Fibroblast of peridontal ligament (primary cell): ENCODE measurements around the gene TMEM201.
A peak's percentile ranks its signal among the peaks of the same experiment; 100 is the strongest.

ENCODE experiments used
- DNase-seq: peaks from one replicate; pipeline ENCODE4 v3.0.0-alpha.2; 2010; ENCODE audit errors: extremely low read depth

The TMEM201 gene

GRCh38 chr1:9577423-9577822 lies 11.3 kb upstream of the TMEM201 start:
- no peak for DNase-seq

- no peak for DNase-seq
These were observed 7.8 kb upstream of the TMEM201 start for GRCh38 chr1:9580942-9581341.

GRCh38 chr1:9586147-9586766 lies 2.5 kb upstream of the TMEM201 start:
- no peak for DNase-seq

- peak; percentile 27 for DNase-seq
These were observed 520 bp downstream of the TMEM201 start for GRCh38 chr1:9589144-9589718.

- no peak for DNase-seq
These were observed 1.0 kb downstream of the TMEM201 start for GRCh38 chr1:9589719-9590157.

GRCh38 chr1:9590201-9590600 lies 1.5 kb downstream of the TMEM201 start:
- DNase-seq, result no peak

- DNase-seq, result no peak
These were observed 2.4 kb downstream of the TMEM201 start for GRCh38 chr1:9590945-9591668.

- DNase-seq, result no peak
These were observed 3.2 kb downstream of the TMEM201 start for GRCh38 chr1:9591669-9592509.

GRCh38 chr1:9592510-9593075 lies 3.9 kb downstream of the TMEM201 start:
- DNase-seq, result no peak

GRCh38 chr1:9593147-9593491 lies 4.4 kb downstream of the TMEM201 start:
- DNase-seq, result no peak

- DNase-seq, result peak; percentile 47
These were observed 5.1 kb downstream of the TMEM201 start for GRCh38 chr1:9593492-9594465.

GRCh38 chr1:9594471-9595155 lies 5.9 kb downstream of the TMEM201 start:
- DNase-seq, result no peak

- DNase-seq, result no peak
These were observed 6.7 kb downstream of the TMEM201 start for GRCh38 chr1:9595156-9595967.

GRCh38 chr1:9595968-9596340 lies 7.2 kb downstream of the TMEM201 start:
- no peak for DNase-seq

- DNase-seq, result no peak
These were observed 7.9 kb downstream of the TMEM201 start for GRCh38 chr1:9596415-9597123.

- no peak for DNase-seq
These were observed 8.9 kb downstream of the TMEM201 start for GRCh38 chr1:9597361-9598315.

GRCh38 chr1:9598316-9598700 lies 9.6 kb downstream of the TMEM201 start:
- no peak for DNase-seq

- no peak for DNase-seq
These were observed 11.0 kb downstream of the TMEM201 start for GRCh38 chr1:9599741-9600140.
